Prostate gland (tissue), 2 donors: ENCODE measurements around the gene GTSE1. TPM values are rescaled to one million over a fixed set of nuclear protein-coding genes. Genes with fewer than 3 reads are reported as not detected.
"Not testable (repeated sequence)": the region's sequence is repeated elsewhere in the genome, so short reads cannot be mapped to it uniquely, and the experiment has no call there.

ENCODE experiments used
- DNase-seq: peaks from one replicate; pipeline ENCODE4 v3.0.0-alpha.2; 2019; ENCODE audit warnings: low spot score
- H3K27ac ChIP-seq, 2 donors: fragments of 200-600 bp; sonication (generic); 2 replicates each; pipeline ENCODE4 v1.5.1; 2017 to 2019
- H3K27me3 ChIP-seq: fragments of 200-600 bp; sonication (generic); replicated peaks from 2 replicates; pipeline ENCODE4 v1.5.1; 2019; ENCODE audit not compliant: insufficient read depth
- H3K36me3 ChIP-seq, 2 donors: fragments of 200-600 bp; sonication (generic); 1 replicate in 1 of 2; 2 replicates in 1 of 2; pipeline versions ENCODE4 v1.5.1 to v1.8.1; 2017 to 2019
- H3K4me1 ChIP-seq: fragments of 200-600 bp; sonication (generic); replicated peaks from 2 replicates; pipeline ENCODE4 v1.5.1; 2019
- H3K4me3 ChIP-seq, 2 donors: fragments of 200-600 bp; sonication (generic); 2 replicates each; pipeline ENCODE4 v1.5.1; 2017 to 2019
- H3K9me3 ChIP-seq: fragments of 200-600 bp; sonication (generic); 2 replicates; pipeline ENCODE4 v1.5.1; 2017
- CTCF ChIP-seq, 4 experiments: fragments of 200-600 bp in 2 of 4; fragments of 450-650 bp in 2 of 4; sonication (generic) in 2 of 4; IDR thresholded peaks; 1 replicate in 3 of 4; 2 replicates in 1 of 4; pipeline ENCODE4 v1.5.1; 2016 to 2019; ENCODE audit warnings: antibody characterized with exemption in 4 of 4, mild to moderate bottlenecking in 2 of 4, moderate library complexity in 2 of 4
- POLR2A ChIP-seq: fragments of 450-650 bp; IDR thresholded peaks from one replicate; pipeline ENCODE4 v1.6.1; 2016; ENCODE audit warnings: antibody characterized with exemption, mild to moderate bottlenecking
- POLR2AphosphoS5 ChIP-seq: sonication (generic); formaldehyde crosslinking; IDR thresholded peaks from one replicate; pipeline ENCODE4 v1.6.1; 2017; ENCODE audit warnings: antibody characterized with exemption
- WGBS: methylation state at CpG from one replicate; pipeline ENCODE4 v1.1.5; 2018; 5-methylcytosine and 5-hydroxymethylcytosine counted together
- intact Hi-C: fragments of 100-400 bp; cut with DNase I; formaldehyde crosslinking; loops from one replicate; pipeline ENCODE4 v1.14.2; 2022
- total RNA-seq, 2 donors: library from RNA; depleted of rRNA; stranded (reverse); fragments of >200 nt; gene quantifications; one replicate each; pipeline ENCODE4 v1.1.0, GENCODE V29; 2016

Gene GTSE1
- total RNA-seq, 2 donors from 2014 or later = 0.46 to 4.8 TPM

GRCh38 chr22:46262449-46263215, 34.0 kb upstream of the GTSE1 start:
- Histone ChIP-seq H3K27ac (no peak overlapping the region), H3K4me3 (peak overlapping the region; percentile 19 to 37), H3K4me1 (no peaks in the 10 kb centered on the region), H3K27me3 (no peaks in the 10 kb centered on the region), H3K9me3 (no peaks in the 10 kb centered on the region), H3K36me3 (no peaks in the 10 kb centered on the region)
- TF ChIP-seq CTCF (IDR thresholded peaks at IDR 0.05) (peak in 2 of 4 experiments; percentile 35 to 36), POLR2AphosphoS5 (no peak)
- WGBS = 17% methylated on average over 63 of the region's 109 CpGs
- intact Hi-C loops = no loop called here
- no peak for DNase-seq

- H3K27ac ChIP-seq = no peak within 1 kb of the TSS
- intact Hi-C loops = no loop called here
Observed at GRCh38 chr22:46263216-46263590, 33.5 kb upstream of the GTSE1 start, which contains the start of gene PKDREJ. Gene PKDREJ (minus strand): TSS chr22:46263343. CDS start chr22:46263322, 21 bp downstream.

GRCh38 chr22:46264520-46264919, 32.1 kb upstream of the GTSE1 start:
- DNase-seq, intact Hi-C loops, H3K9me3 ChIP-seq, H3K27ac ChIP-seq, H3K36me3 ChIP-seq, H3K4me3 ChIP-seq, H3K4me1 ChIP-seq, H3K27me3 ChIP-seq: not testable (repeated sequence)
- WGBS = 98% methylated on average over 6 of the region's 6 CpGs

More at GRCh38 chr22:46263216-46263590, 33.5 kb upstream of the GTSE1 start, which contains the start of gene PKDREJ:
- Histone ChIP-seq H3K27me3 (no peaks in the 10 kb centered on the region), H3K4me3 (peak within 1 kb of the TSS; percentile 19 to 37), H3K36me3 (no peaks in the 10 kb centered on the region), H3K4me1 (no peaks in the 10 kb centered on the region), H3K9me3 (no peaks in the 10 kb centered on the region)
- WGBS = 56% methylated on average over 17 of the region's 30 CpGs
- no peak for DNase-seq
- TF ChIP-seq POLR2A (no peak), CTCF (IDR thresholded peaks at IDR 0.05) (no peak), POLR2AphosphoS5 (no peak)

GRCh38 chr22:46265627-46266026, 31.0 kb upstream of the GTSE1 start:
- H3K4me1 ChIP-seq, H3K9me3 ChIP-seq, H3K27me3 ChIP-seq, H3K4me3 ChIP-seq, DNase-seq, H3K27ac ChIP-seq, H3K36me3 ChIP-seq: not testable (repeated sequence)
- WGBS = 93% methylated on average over 4 of the region's 4 CpGs
- intact Hi-C loops = loop anchor here (5.0 kb wide), 1 partner anchor 113 kb away; the partner anchor contains the start of gene PPARA

- Histone ChIP-seq H3K9me3 (no peaks in the 10 kb centered on the region), H3K4me3 (peak within 1 kb of the TSS; percentile 52 to 90), H3K27me3 (no peaks in the 10 kb centered on the region), H3K27ac (peak within 1 kb of the TSS; percentile 74 to 84), H3K36me3 (no peaks in the 10 kb centered on the region), H3K4me1 (peaks cover 9% of the 10 kb centered on the region)
- 2% methylated on average over 40 of the region's 74 CpGs for WGBS
- intact Hi-C loops = loop anchor here (5.0 kb wide), 1 partner anchor 115 kb away; the partner anchor contains the start of gene PPARA
- peak; percentile 92 for DNase-seq
- TF ChIP-seq POLR2AphosphoS5 (peak; percentile 83), POLR2A (peak; percentile 67), CTCF (IDR thresholded peaks at IDR 0.05) (no peak)
Observed at GRCh38 chr22:46267431-46268279, 29.0 kb upstream of the GTSE1 start, which contains the start of gene TTC38. Gene TTC38 (plus strand): TSS chr22:46268008. CDS start chr22:46268040, 32 bp downstream.
